MCF 10A (cell line): Measurements from ENCODE around the gene DYRK2. TPM values are rescaled to one million over a fixed set of nuclear protein-coding genes. Genes with fewer than 3 reads are reported as not detected.

Source experiments
- BruUV-seq: library from RNA; stranded (reverse); fragments of 400-500 nt; replicated peaks from 2 replicates; lab custom pipeline; 2021; lab: Mats Ljungman, UMichigan
- CTCF ChIA-PET: fragments of 300-600 bp; sonication (Branson Sonifier 250); formaldehyde crosslinking; extraction: SDS; loops from one replicate; lab custom pipeline; 2021; ENCODE audit warnings: antibody characterized with exemption, inconsistent platforms; lab: Yijun Ruan, JAX
- POLR2A ChIA-PET: fragments of 300-600, 350-650 bp; sonication (Branson Sonifier 250); formaldehyde crosslinking; extraction: SDS; loops from one replicate; lab custom pipeline; 2020; ENCODE audit warnings: antibody characterized with exemption, inconsistent platforms; lab: Yijun Ruan, JAX
- DNase-seq: peaks from one replicate; pipeline ENCODE4 v3.0.0-alpha.2; 2018; ENCODE audit not compliant: unreplicated experiment
- H3K27ac Mint-ChIP-seq: one replicate; pipeline ENCODE4 v1.8.0; 2022; ENCODE audit warnings: mild to moderate bottlenecking, low read depth, mixed read lengths; ENCODE audit not compliant: unreplicated experiment
- H3K27me3 Mint-ChIP-seq: one replicate; pipeline ENCODE4 v1.8.0; 2022; ENCODE audit warnings: mixed read lengths; ENCODE audit not compliant: insufficient read depth, unreplicated experiment
- H3K36me3 Mint-ChIP-seq: one replicate; pipeline ENCODE4 v1.8.0; 2022; ENCODE audit warnings: mild to moderate bottlenecking, moderate library complexity, mixed read lengths; ENCODE audit not compliant: insufficient read depth, unreplicated experiment
- H3K4me1 Mint-ChIP-seq: one replicate; pipeline ENCODE4 v1.8.0; 2022; ENCODE audit warnings: mixed read lengths; ENCODE audit not compliant: insufficient read depth, unreplicated experiment
- H3K4me3 Mint-ChIP-seq: one replicate; pipeline ENCODE4 v1.8.0; 2022; ENCODE audit warnings: mild to moderate bottlenecking, moderate library complexity, mixed read lengths; ENCODE audit not compliant: unreplicated experiment
- H3K9me3 Mint-ChIP-seq: one replicate; pipeline ENCODE4 v1.8.0; 2022; ENCODE audit warnings: mixed read lengths; ENCODE audit not compliant: unreplicated experiment
- intact Hi-C: fragments of 100-400 bp; cut with micrococcal nuclease; formaldehyde crosslinking; loops from 2 replicates; pipeline ENCODE4 v1.14.1; 2022
- total RNA-seq: library from RNA; stranded (reverse); gene quantifications from 2 replicates; pipeline ENCODE4 v1.2.3, GENCODE V29; 2022
- TF ChIP-seq, protein P1 (sequence below): fragments of 200-600 bp; IDR thresholded peaks from one replicate; pipeline ENCODE4 v1.8.0; 2022; ENCODE audit warnings: antibody characterized with exemption, mild to moderate bottlenecking; ENCODE audit not compliant: unreplicated experiment

Gene DYRK2
- total RNA-seq, 1 experiment from 2014 or later = 24.6 TPM

GRCh38 chr12:67665679-67666078 is 17.1 kb downstream of the DYRK2 start:
- H3K4me1 Mint-ChIP-seq = peaks cover 9% of the 10 kb centered on the region
- no TSS peak for BruUV-seq
- no peak for DNase-seq
- ChIA-PET POLR2A (interaction anchor here (0.6 kb wide), 1 partner anchor 35 kb away, joined by 3 read pairs; no protein-coding TSS in a partner anchor), CTCF (interaction anchor here (0.9 kb wide), 1 partner anchor 11 kb away, joined by 3 read pairs; no protein-coding TSS in a partner anchor)
- TF ChIP-seq, protein P1, sequence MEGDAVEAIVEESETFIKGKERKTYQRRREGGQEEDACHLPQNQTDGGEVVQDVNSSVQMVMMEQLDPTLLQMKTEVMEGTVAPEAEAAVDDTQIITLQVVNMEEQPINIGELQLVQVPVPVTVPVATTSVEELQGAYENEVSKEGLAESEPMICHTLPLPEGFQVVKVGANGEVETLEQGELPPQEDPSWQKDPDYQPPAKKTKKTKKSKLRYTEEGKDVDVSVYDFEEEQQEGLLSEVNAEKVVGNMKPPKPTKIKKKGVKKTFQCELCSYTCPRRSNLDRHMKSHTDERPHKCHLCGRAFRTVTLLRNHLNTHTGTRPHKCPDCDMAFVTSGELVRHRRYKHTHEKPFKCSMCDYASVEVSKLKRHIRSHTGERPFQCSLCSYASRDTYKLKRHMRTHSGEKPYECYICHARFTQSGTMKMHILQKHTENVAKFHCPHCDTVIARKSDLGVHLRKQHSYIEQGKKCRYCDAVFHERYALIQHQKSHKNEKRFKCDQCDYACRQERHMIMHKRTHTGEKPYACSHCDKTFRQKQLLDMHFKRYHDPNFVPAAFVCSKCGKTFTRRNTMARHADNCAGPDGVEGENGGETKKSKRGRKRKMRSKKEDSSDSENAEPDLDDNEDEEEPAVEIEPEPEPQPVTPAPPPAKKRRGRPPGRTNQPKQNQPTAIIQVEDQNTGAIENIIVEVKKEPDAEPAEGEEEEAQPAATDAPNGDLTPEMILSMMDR = no peak
- H3K9me3 Mint-ChIP-seq = no peaks in the 10 kb centered on the region
- no peak overlapping the region for H3K4me3 Mint-ChIP-seq
- H3K27me3 Mint-ChIP-seq = no peaks in the 10 kb centered on the region
- peaks cover 6% of the 10 kb centered on the region for H3K36me3 Mint-ChIP-seq
- intact Hi-C loops = no loop called here
- H3K27ac Mint-ChIP-seq = peak overlapping the region; percentile 16

DNA sequence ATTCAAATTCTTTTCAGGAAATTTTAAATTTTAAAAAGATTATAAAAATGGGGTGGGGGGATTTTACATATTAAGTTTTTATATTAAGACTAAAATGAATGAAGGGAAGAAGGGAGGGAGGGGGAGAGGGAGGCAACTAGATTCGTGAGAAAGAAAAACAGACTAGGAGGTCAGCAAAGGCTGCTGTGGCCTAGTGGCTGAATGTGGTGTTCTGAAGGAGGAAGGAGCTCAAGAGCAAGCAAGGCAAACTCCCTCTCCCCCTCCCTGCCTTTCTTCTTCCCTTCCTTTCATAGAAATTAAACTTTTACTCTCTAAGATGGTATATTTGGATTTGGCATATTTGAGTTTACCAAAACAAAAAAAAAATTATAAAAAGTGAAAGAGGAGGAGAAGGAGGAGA is 18.1 kb downstream of the DYRK2 start:
- H3K36me3 Mint-ChIP-seq = peaks cover 6% of the 10 kb centered on the region
- no peaks in the 10 kb centered on the region for H3K4me1 Mint-ChIP-seq
- H3K27ac Mint-ChIP-seq = no peak overlapping the region
- intact Hi-C loops = no loop called here
- no TSS peak for BruUV-seq
- ChIA-PET POLR2A (no interaction called here), CTCF (interaction anchor here (0.7 kb wide), 1 partner anchor 390 kb away, joined by 3 read pairs; no protein-coding TSS in a partner anchor)
- H3K27me3 Mint-ChIP-seq = no peaks in the 10 kb centered on the region
- no peak overlapping the region for H3K4me3 Mint-ChIP-seq
- no peaks in the 10 kb centered on the region for H3K9me3 Mint-ChIP-seq
- no peak for DNase-seq
- TF ChIP-seq, protein P1 = no peak

GRCh38 chr12:67667276-67668073 is 18.9 kb downstream of the DYRK2 start:
- no peaks in the 10 kb centered on the region for H3K9me3 Mint-ChIP-seq
- H3K27me3 Mint-ChIP-seq = no peaks in the 10 kb centered on the region
- H3K27ac Mint-ChIP-seq = no peak overlapping the region
- TF ChIP-seq, protein P1 = no peak
- peaks cover 6% of the 10 kb centered on the region for H3K36me3 Mint-ChIP-seq
- no TSS peak for BruUV-seq
- no peak for DNase-seq
- H3K4me3 Mint-ChIP-seq = no peak overlapping the region
- H3K4me1 Mint-ChIP-seq = no peaks in the 10 kb centered on the region
- intact Hi-C loops = no loop called here
- CTCF ChIA-PET = interaction anchor here (0.7 kb wide), 1 partner anchor 391 kb away, joined by 3 read pairs; no protein-coding TSS in a partner anchor
- POLR2A ChIA-PET = interaction anchor here (0.7 to 1.0 kb wide), 2 partner anchors 12 to 151 kb away, joined by 3 to 4 read pairs; no protein-coding TSS in a partner anchor

DNA sequence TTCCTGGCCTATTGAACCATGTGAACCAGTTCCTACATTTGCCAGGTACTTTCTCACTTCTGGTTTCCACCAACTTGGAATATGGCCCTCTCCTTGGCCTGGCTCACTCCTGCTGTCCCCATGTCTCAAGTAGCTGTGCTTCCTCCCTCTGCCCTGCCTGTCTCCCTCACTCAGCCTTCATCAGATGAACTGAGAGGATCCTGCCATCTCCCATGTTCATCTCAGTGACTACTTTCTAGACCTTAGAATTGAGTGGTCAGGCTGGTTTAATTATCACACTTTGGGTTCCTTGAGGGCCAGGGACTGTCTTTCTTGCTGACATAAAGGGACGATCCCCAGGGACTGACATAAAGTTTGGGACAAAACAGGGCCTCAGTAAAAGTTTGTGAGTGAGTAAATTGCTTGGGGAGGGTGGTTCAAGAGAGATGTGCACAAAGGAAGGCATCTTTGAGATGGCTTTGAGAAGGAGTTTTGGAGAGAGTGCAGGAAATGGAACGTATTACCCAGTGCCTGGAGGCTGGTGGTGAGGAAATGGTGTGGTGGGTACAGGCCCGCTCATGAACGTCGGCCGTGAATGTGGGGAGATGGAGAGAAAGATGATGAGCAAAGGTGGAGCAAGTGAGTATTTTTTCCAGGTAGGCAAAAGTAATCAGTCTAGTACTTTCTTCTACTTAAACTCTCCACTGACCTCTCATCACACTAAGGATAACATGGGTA is 20.8 kb downstream of the DYRK2 start:
- POLR2A ChIA-PET = interaction anchor here (0.7 to 1.3 kb wide), 2 partner anchors 8 to 19 kb away, joined by 3 read pairs; no protein-coding TSS in a partner anchor
- Mint-ChIP-seq H3K4me1 (no peaks in the 10 kb centered on the region), H3K27me3 (no peaks in the 10 kb centered on the region), H3K27ac (no peak overlapping the region), H3K9me3 (peaks cover 8% of the 10 kb centered on the region), H3K36me3 (peaks cover 11% of the 10 kb centered on the region), H3K4me3 (no peak overlapping the region)
- no TSS peak for BruUV-seq
- intact Hi-C loops = no loop called here
- CTCF ChIA-PET = no interaction called here
- TF ChIP-seq, protein P1 = no peak
- no peak for DNase-seq
